ENCODE data around the gene SEC31A. TPM values are rescaled to one million over a fixed set of nuclear protein-coding genes. Genes with fewer than 3 reads are reported as not detected.
"Not testable (repeated sequence)": the region's sequence is repeated elsewhere in the genome, so short reads cannot be mapped to it uniquely, and the experiment has no call there.

The SEC31A gene
- total RNA-seq, 1 donor from 2014 or later = 308 TPM

- Mint-ChIP-seq H3K36me3 (peaks cover 13% of the 10 kb centered on the region), H3K27ac (peak overlapping the region; percentile 44), H3K4me3 (no peak overlapping the region), H3K27me3 (ENCODE audit: low read depth) (no peaks in the 10 kb centered on the region), H3K4me1 (peaks cover 29% of the 10 kb centered on the region), H3K9me3 (no peaks in the 10 kb centered on the region)
- TF ChIP-seq CTCF (IDR thresholded peaks at IDR 0.05; ENCODE audit: unreplicated experiment) = no peak
- DNase-seq (ENCODE audit: low spot score in 2 of 2, unreplicated experiment in 2 of 2) = no peak
Measured at GRCh38 chr4:82885410-82885809, 5.5 kb downstream of the SEC31A start.

GRCh38 chr4:82868572-82868971 is 22.4 kb downstream of the SEC31A start:
- DNase-seq (ENCODE audit: low spot score in 2 of 2, unreplicated experiment in 2 of 2) = no peak
- no peaks in the 10 kb centered on the region for H3K27me3 Mint-ChIP-seq (ENCODE audit: low read depth)
- no peaks in the 10 kb centered on the region for H3K9me3 Mint-ChIP-seq
- peaks cover 47% of the 10 kb centered on the region for H3K36me3 Mint-ChIP-seq
- TF ChIP-seq CTCF (IDR thresholded peaks at IDR 0.05; ENCODE audit: unreplicated experiment) = no peak
- no peaks in the 10 kb centered on the region for H3K4me1 Mint-ChIP-seq
- no peak overlapping the region for H3K27ac Mint-ChIP-seq
- no peak overlapping the region for H3K4me3 Mint-ChIP-seq

- H3K4me3 Mint-ChIP-seq = no peak overlapping the region
- DNase-seq (ENCODE audit: low spot score in 2 of 2, unreplicated experiment in 2 of 2) = no peak
- no peak overlapping the region for H3K27ac Mint-ChIP-seq
- no peaks in the 10 kb centered on the region for H3K27me3 Mint-ChIP-seq (ENCODE audit: low read depth)
- H3K9me3 Mint-ChIP-seq = no peaks in the 10 kb centered on the region
- H3K4me1 Mint-ChIP-seq = no peaks in the 10 kb centered on the region
- H3K36me3 Mint-ChIP-seq = peaks cover 50% of the 10 kb centered on the region
- TF ChIP-seq CTCF (IDR thresholded peaks at IDR 0.05; ENCODE audit: unreplicated experiment) = no peak
Measured at GRCh38 chr4:82866706-82867385, 24.1 kb downstream of the SEC31A start.

- H3K36me3 Mint-ChIP-seq = peaks cover 54% of the 10 kb centered on the region
- not testable (repeated sequence) for H3K27ac Mint-ChIP-seq; H3K9me3 Mint-ChIP-seq; H3K4me3 Mint-ChIP-seq; H3K4me1 Mint-ChIP-seq; H3K27me3 Mint-ChIP-seq (ENCODE audit: low read depth); DNase-seq (ENCODE audit: low spot score in 2 of 2, unreplicated experiment in 2 of 2)
Measured at GRCh38 chr4:82866033-82866432, 24.9 kb downstream of the SEC31A start.

- no peaks in the 10 kb centered on the region for H3K4me1 Mint-ChIP-seq
- H3K9me3 Mint-ChIP-seq = no peaks in the 10 kb centered on the region
- no peak overlapping the region for H3K27ac Mint-ChIP-seq
- no peak for DNase-seq (ENCODE audit: low spot score in 2 of 2, unreplicated experiment in 2 of 2)
- H3K27me3 Mint-ChIP-seq (ENCODE audit: low read depth) = no peaks in the 10 kb centered on the region
- H3K4me3 Mint-ChIP-seq = no peak overlapping the region
- peaks cover 50% of the 10 kb centered on the region for H3K36me3 Mint-ChIP-seq
- TF ChIP-seq CTCF (IDR thresholded peaks at IDR 0.05; ENCODE audit: unreplicated experiment) = no peak
Measured at GRCh38 chr4:82865592-82865991, 25.4 kb downstream of the SEC31A start.

GRCh38 chr4:82864336-82864979 is 26.5 kb downstream of the SEC31A start:
- H3K9me3 Mint-ChIP-seq = no peaks in the 10 kb centered on the region
- H3K27ac Mint-ChIP-seq = no peak overlapping the region
- no peak overlapping the region for H3K4me3 Mint-ChIP-seq
- no peaks in the 10 kb centered on the region for H3K4me1 Mint-ChIP-seq
- peaks cover 40% of the 10 kb centered on the region for H3K36me3 Mint-ChIP-seq
- no peaks in the 10 kb centered on the region for H3K27me3 Mint-ChIP-seq (ENCODE audit: low read depth)
- TF ChIP-seq CTCF (IDR thresholded peaks at IDR 0.05; ENCODE audit: unreplicated experiment) = no peak
- DNase-seq (ENCODE audit: low spot score in 2 of 2, unreplicated experiment in 2 of 2) = no peak

Measured in mesothelial cell of epicardium (in vitro differentiated cells).